Measurements from ENCODE around the gene CDC42BPB. TPM values are rescaled to one million over a fixed set of nuclear protein-coding genes. Genes with fewer than 3 reads are reported as not detected.

Gene CDC42BPB
- total RNA-seq, 4 donors from 2014 or later, result 30.0 to 64.3 (median 32.6) TPM

GRCh38 chr14:102973706-102974285, 83.6 kb downstream of the CDC42BPB start:
- Histone ChIP-seq H3K4me1 (peaks cover 5 to 8% of the 10 kb centered on the region in 2 donors), H3K9me3 (no peaks in the 10 kb centered on the region), H3K27ac (no peak overlapping the region), H3K4me3 (no peak overlapping the region), H3K27me3 (no peaks in the 10 kb centered on the region), H3K36me3 (peaks cover 2 to 86% of the 10 kb centered on the region in 2 donors)
- in situ Hi-C loops (cut with MboI; ENCODE audit: low sequenced_read_pairs in 4 of 4), result no loop called here
- ATAC-seq, result no peak
- no peak for DNase-seq
- TF ChIP-seq, protein P1, sequence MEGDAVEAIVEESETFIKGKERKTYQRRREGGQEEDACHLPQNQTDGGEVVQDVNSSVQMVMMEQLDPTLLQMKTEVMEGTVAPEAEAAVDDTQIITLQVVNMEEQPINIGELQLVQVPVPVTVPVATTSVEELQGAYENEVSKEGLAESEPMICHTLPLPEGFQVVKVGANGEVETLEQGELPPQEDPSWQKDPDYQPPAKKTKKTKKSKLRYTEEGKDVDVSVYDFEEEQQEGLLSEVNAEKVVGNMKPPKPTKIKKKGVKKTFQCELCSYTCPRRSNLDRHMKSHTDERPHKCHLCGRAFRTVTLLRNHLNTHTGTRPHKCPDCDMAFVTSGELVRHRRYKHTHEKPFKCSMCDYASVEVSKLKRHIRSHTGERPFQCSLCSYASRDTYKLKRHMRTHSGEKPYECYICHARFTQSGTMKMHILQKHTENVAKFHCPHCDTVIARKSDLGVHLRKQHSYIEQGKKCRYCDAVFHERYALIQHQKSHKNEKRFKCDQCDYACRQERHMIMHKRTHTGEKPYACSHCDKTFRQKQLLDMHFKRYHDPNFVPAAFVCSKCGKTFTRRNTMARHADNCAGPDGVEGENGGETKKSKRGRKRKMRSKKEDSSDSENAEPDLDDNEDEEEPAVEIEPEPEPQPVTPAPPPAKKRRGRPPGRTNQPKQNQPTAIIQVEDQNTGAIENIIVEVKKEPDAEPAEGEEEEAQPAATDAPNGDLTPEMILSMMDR (IDR thresholded peaks at IDR 0.05 in 4 of 5, conservative IDR thresholded peaks at IDR 0.05 in 1 of 5), result no peak
- TF ChIP-seq POLR2A (IDR thresholded peaks at IDR 0.05), result no peak
- intact Hi-C loops (cut with DNase I; ENCODE audit: low total_unique reads), result no loop called here

DNA sequence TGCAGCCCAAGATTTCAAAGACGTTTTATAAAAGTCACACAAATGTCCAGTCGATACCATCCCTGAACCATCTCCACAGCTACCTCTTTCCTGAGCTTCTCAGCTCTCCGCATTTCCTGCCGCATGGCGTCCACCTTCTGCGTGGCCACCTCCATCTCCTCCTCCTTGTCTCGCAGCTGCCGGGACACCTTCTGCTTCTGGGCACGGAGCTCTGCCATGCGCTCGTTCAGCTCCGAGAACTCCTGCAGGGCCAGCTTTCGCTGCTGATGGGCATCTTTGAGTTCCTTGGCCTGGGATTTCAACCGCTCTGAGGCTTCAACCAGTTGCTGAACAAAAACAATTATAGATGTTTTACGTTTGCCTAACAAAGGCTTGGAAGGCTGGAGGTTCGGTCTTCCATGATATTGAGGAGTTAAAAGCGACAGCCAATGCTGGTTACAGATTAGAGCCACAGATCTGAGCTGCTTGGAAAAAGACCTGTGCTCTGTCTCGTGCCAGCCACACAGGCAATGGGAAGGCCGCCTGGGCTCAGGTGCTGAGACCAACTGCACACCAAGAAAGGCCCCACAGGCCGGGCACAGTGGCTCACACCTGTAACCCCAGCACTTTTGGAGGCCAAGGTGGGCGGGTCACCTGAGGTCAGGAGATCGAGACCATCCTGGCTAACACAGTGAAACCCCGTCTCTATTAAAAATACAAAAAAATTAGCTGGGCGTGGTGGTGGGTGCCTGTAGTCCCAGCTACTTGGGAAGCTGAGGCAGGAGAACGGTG, 85.3 kb downstream of the CDC42BPB start:
- Histone ChIP-seq H3K4me1 (peaks cover 10 to 17% of the 10 kb centered on the region in 2 donors), H3K27ac (no peak overlapping the region), H3K9me3 (no peaks in the 10 kb centered on the region), H3K36me3 (peaks cover 2 to 86% of the 10 kb centered on the region in 2 donors), H3K27me3 (no peaks in the 10 kb centered on the region), H3K4me3 (no peak overlapping the region)
- no peak for DNase-seq
- intact Hi-C loops (cut with DNase I; ENCODE audit: low total_unique reads), result no loop called here
- no peak for TF ChIP-seq POLR2A (IDR thresholded peaks at IDR 0.05)
- TF ChIP-seq, protein P1 (IDR thresholded peaks at IDR 0.05 in 4 of 5, conservative IDR thresholded peaks at IDR 0.05 in 1 of 5), result no peak
- ATAC-seq, result no peak
- in situ Hi-C loops (cut with MboI; ENCODE audit: low sequenced_read_pairs in 4 of 4), result no loop called here

- TF ChIP-seq, protein P1 (IDR thresholded peaks at IDR 0.05 in 4 of 5, conservative IDR thresholded peaks at IDR 0.05 in 1 of 5), result no peak
- TF ChIP-seq POLR2A (IDR thresholded peaks at IDR 0.05), result no peak
- intact Hi-C loops (cut with DNase I; ENCODE audit: low total_unique reads), result no loop called here
- DNase-seq (no peak), ATAC-seq (no peak)
- Histone ChIP-seq H3K27ac (no peak overlapping the region), H3K4me3 (no peak overlapping the region), H3K9me3 (no peaks in the 10 kb centered on the region), H3K4me1 (peaks cover 15 to 22% of the 10 kb centered on the region in 2 donors), H3K36me3 (peaks cover 2 to 83% of the 10 kb centered on the region in 2 donors), H3K27me3 (no peaks in the 10 kb centered on the region)
- in situ Hi-C loops (cut with MboI; ENCODE audit: low sequenced_read_pairs in 4 of 4), result no loop called here
Measured at GRCh38 chr14:102971314-102971713, 86.0 kb downstream of the CDC42BPB start.

GRCh38 chr14:102970496-102970895, 86.9 kb downstream of the CDC42BPB start:
- DNase-seq (no peak), ATAC-seq (no peak)
- H3K4me1 ChIP-seq, result peaks cover 15 to 22% of the 10 kb centered on the region in 2 donors
- H3K27me3 ChIP-seq, result no peaks in the 10 kb centered on the region
- in situ Hi-C loops (cut with MboI; ENCODE audit: low sequenced_read_pairs in 4 of 4) (no loop called here), intact Hi-C loops (cut with DNase I; ENCODE audit: low total_unique reads) (no loop called here)
- H3K27ac ChIP-seq, result no peak overlapping the region
- H3K36me3 ChIP-seq, result peaks cover 2 to 84% of the 10 kb centered on the region in 2 donors
- H3K4me3 ChIP-seq, result no peak overlapping the region
- TF ChIP-seq, protein P1 (IDR thresholded peaks at IDR 0.05 in 4 of 5, conservative IDR thresholded peaks at IDR 0.05 in 1 of 5), result no peak
- TF ChIP-seq POLR2A (IDR thresholded peaks at IDR 0.05), result no peak
- H3K9me3 ChIP-seq, result no peaks in the 10 kb centered on the region

All from gastrocnemius medialis (tissue), 4 donors.